HG03460 (cell line): ENCODE data around the gene ADAMTS15.

ENCODE experiments used
- ATAC-seq: cut with Tn5 transposase; IDR thresholded peaks from one replicate; pipeline ENCODE4 v1.9.1; 2021; ENCODE audit not compliant: unreplicated experiment

ADAMTS15 gene

DNA sequence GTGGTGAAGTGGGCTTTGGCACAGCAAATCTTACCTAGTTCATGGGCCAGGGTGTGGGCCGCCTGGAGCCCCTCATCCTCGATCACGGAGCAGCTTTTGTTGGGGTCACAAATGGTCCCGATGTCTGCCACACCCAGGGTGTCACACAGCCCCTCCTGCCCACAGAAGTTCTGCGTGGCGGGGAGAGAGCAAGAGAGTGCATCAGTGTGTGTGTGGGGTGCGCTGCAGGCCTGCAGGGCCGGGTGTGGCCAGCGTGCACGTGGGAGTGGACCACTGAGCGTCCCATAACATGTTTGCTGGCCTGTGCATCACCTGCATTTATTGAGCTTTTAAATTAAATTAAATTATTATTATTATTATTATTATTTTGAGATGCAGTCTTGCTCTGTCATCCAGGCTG lies 31.5 kb upstream of the ADAMTS15 start:
- ATAC-seq = no peak

DNA sequence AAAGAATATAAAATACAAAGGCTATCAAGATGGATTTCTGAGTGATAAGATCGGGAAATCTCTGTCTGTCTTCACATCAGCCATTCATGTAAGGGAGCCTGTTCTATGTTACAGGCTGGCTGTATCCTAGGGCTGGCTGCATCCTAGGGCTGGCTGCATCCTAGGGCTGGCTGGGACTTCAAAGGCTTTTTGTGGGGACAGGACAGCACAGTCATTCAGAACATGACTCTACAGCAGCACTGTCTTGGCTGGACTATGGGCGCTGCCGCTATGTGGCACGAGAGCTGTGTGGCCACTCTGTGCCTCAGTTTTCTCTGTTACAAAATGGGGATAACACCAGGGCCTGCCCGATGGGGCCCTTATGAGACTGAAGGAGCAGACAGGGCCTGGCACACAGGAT lies 30.2 kb upstream of the ADAMTS15 start:
- ATAC-seq = no peak

DNA sequence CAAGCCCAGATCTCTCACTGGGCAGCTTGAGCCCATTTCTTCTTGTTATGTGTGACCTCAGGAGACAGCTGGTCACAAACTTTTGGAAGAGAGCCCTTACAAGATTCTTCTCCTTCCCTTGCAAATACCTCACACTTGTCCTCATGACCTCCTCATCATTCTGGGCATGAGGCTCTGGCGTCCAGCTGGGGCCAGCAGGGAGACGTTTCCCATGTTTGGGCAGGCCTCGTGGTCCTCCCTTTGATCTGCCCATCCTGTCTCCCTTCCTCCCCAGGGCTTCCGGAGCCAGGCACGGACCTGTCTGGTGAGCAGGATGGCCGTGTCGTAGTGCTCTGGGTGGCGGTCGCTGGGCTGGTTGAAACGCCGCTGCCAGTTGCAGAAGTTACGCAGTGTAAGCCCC lies 29.7 kb upstream of the ADAMTS15 start:
- no peak for ATAC-seq

DNA sequence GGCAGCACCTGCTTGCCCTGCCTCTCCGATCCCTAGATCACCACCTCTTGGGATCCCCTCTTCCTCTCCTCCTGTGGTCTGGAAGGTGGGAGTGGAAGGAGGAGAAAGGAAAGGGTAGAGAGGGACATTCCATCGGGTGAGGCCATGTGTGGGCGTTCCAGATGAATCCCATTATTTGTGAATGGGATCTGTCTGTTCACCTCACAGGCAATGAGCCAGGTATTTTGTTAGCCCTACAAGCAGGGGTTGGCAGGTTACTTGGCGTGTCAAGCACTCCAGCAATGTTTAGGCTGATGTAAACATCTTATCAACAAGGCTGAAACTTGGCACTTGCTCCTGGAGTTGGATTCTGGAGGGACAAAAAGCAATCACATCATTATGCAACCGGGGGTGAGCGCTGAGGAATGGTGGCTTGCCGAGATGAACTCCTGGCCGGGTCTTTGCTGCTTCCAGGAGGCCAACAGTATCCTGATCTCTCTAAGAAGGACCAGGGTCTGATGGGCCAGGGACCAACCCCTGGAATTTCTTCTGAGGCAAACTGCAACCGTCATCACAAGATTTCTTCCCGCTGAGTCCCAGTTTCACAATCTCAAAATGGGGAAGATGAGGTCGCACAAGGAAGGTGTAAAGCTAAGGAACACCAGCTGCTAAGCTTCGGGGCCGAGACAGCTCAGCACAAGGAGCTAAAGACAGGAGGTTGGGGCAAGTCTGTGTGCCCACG lies 27.8 kb upstream of the ADAMTS15 start:
- ATAC-seq = no peak

DNA sequence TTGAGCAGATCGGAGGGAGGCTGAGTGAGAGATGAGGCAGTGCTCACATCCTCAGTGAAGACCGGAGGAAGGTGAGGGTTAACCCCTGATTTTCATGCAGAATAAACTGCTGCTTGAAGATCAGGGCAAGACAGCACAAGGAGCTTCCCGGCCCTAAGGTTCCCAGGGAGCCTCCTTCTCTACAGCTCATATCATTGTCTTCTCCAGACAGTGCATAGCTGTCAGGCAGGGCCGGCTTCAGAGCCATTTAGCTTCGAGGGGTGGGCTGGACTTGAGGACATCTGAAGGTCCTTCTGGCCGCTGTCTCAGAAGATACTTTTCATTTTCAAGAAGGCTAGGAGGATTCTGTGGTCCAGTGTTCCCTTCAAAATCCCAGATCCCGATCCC lies 27.3 kb upstream of the ADAMTS15 start:
- no peak for ATAC-seq

DNA sequence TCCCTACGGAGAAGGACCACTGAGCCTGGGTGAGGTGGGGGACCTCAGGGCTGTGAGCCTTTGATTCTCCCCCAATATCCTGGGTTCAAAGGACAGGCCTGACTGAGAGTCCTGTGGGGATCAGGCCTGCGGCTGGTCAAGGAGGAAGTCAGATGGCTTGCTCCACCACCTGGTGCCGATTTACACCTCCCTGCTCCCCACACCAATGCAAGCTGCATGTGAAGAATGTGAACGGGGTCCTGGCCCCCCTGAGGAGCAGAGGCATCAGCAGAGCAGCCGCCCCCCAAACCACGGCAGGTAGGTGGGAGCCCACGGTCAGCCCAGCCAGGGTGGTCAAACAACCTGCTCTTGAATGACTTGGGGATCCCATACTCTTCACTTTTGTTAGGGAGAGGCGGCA lies 26.7 kb upstream of the ADAMTS15 start:
- ATAC-seq = no peak

DNA sequence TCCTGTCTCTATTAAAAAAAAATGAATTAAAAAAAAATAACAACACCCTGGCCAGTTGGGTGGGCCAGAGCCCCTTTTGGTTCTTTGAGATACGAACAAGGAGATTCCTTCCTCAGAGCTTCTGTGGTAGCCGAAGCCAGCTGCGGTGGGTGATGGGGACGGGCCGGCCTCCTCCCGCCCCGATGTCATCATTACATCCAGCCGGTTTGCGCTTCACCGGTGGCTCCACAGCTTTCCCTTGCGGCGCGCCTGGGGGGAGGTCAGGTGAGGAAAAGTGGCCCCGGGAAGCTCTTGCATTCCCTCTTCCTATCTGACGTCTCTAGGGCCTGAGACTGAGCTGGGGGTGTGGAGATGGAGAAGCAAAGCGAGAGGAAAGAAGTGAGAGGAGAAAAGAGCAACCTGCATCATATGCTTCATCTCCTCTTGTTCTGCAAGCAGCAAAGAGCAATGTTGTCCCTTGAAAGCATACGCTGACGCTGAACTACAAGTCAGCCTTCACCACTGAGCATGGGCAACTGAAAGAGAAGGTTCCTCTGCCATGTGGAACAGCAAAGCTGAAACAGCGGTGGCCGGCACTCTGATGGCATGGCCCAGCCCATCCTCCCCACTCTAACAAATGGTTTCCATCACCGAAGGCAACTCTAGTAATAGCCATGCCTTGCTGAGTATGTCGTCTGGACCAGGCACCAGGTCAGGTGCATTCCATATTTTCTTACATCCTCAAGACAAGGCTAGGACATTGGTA lies 26.0 kb upstream of the ADAMTS15 start:
- ATAC-seq = no peak

DNA sequence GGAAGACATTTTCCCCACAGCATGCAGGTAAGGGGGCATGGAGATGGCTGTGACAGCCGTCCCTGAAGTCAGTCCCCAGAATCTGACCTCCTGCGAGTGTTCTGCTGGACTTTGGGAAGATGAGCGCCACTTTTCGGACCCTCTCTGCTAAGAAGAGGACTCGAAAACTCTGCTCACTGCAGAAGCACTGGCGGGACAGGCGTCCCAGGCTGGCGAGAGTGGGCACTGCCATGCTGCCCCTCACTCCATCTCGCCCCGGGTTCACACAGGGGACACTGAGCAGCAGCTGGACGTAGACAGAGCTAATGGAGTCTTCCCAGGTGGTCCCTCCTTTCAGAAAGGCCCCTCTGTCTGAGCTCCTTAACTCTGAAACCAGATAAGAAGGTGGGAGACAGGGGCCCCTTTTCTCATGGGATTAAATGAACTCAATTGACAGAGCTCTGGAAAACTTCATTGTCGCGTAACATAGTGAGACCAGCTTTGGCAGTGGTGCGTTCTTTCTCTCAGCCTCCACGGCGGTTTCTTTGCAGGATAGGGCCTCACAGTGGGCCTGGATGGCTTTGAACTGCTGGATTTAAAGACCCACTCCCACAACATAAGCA lies 24.8 kb upstream of the ADAMTS15 start:
- no peak for ATAC-seq

DNA sequence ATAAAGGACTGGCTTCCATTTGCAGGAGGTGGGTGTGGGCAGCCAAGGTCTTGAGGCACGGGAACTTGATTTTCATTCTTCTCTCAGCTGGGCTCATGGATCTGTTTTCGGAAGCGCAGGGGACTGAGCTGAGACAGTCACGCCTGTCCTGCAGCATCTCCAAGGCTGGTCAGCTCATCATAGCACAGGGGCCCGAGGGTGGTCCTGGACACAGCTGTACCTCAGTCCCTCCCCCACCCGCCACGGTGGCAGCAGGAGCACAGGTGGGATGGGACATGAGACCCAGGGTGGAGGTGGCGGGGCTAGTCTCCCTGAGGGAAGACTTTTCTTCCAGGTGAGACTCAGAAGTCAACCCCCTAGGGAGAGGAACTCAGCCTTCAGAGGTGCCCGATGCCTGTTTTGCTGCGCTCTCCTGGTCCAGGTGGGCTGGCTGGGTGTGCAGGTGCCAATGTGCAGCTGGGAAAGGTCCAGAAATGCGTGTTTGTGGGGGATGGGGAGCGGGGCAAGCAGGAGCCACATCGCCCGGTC lies 23.8 kb upstream of the ADAMTS15 start:
- no peak for ATAC-seq

DNA sequence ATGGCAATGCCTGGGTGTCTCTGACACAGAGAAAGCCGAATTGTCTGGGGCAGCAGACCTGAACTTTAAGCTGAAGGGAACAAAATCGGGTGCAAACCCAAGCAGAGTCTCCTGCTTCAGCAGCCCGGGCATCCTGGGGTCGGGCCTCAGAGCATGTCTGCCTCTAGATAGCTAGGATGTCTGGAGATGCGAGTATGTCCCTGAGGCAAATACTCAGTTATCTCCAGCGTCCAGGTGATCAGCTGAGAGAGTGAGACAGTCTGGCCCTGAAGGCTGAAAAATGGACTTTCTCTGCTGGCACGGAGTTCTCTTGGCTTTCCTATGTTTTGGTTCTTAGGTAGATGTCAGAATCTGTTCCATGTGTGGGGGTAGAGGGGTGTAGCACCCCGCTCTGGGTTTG lies 23.3 kb upstream of the ADAMTS15 start:
- ATAC-seq = no peak

DNA sequence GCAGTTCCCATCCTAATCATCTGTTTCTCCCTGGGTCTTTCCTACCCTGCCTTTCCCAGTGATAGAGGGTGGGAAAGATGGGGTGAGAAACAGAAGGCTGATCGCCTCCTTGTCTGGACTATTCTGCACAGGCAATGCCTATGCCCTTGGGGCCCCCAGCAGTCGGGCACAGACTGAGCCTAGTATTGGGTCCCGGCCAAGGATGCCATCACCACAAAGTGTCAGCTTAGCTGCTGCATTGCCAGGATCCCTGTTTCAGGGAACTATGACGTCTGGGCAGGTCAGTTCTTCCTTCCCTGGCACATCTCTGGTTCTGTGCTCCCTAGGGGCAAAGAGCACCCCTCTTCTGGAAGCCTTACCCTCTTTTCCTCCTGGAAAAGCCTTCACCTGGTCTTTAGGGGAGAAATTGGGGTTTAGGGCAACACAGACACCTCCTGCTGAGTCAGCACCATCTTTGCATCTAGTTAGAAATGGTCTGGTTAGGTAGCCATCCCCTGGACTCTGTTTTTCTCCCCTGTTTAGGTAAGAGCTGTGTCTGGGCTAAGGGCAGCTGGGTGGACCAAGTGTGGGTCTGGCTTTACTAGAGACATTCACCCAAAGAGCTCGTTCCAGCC lies 22.1 kb upstream of the ADAMTS15 start:
- ATAC-seq = no peak

DNA sequence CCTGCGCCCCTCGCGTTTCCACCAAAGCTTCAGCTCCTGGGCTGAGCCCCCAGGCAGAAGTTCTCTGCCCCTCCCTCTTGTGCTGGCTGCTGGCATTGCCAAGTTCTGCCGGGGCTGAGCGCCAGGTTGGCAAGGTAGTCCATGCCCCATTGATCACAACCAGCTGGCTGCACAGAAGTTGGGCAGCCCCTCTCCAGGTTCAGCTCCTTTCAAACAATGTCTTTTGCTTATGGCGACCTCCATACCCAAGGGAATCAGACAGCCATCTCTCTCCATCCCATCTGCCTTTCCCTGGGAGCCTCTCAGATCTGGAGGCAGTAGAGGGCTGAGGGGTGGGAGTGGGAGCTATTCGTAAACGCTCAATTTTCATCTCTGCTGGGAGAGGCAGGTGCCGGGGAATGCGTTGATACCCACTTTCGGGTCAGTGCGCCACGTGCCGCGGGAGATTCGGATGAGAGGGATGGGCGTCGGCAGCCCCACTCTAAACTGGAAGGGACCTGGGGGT lies 21.6 kb upstream of the ADAMTS15 start:
- no peak for ATAC-seq

DNA sequence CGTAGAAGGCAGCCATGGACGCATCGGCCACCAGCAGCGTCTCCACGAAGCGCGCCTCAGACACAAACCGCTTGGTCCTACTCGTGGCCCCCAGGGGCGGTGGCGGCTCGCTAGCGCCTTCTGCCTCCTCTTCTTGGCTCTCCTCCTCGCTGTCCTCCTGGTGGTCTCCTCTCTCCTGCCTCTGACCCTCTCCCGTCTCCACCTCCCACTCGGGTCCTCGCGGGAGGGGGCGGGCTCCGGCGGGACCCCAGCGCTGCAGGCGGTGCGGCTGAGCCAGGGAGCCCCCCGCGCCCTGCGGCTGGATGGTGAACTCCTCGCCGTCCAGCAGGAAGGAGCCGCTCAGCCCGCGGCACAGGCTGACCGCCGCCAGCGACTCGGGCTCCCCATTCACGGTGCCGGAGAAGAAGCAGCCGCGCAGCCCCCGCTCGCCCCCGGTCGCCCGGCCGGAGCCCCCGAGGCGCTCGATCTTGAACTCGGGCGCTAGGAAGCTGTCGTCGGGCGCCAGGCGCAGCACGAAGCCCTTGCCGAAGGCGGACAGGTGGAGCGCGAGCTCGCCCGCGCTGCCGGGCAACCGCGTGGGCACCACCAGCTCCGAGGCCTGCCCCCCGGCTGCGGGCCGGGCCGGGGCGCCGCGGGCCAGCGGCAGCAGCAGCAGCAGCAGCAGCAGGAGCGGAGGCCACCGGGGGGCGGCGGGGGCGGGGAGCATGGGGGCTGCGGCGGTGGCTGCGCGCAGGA lies 20.7 kb upstream of the ADAMTS15 start:
- no peak for ATAC-seq

DNA sequence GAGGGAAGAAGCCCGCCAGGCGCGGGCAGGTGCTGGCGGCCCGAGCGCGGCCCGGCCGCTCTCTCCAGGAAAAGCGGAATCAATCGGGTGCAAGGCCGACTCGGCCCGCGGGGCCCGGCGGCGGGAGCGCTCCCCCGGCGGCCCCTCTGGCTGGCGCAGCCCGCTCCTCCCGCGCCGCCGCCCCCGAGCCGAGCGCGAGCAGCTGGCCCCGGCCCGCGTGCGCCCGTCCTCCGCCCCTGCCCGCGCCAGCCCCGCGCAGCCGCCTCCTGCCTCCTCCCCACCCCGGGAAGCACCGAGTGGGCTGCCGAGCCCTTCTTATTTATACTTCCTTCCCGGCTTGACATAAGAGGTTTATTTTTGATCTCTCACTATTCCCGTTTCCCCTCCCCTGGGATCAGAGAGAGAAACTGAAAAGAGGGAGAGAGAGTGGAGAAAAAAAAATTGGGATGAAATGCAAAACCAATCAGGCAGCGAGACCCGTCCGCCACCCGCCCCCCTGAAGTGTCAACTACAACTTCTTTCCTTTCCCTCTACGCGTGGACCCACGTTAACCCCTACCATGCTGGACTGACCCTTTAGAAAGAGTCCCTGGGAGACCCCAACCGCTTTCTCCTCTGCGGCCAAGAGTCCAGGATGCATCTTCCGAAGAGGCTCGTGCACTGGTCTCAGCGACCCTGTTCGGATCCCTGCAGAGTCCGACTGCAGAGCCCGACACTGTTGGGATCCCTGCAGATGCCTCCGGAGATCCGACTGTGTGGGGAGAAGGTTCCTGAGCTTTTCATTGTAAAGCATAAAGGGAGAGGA lies 19.9 kb upstream of the ADAMTS15 start, which contains the start of gene ADAMTS8:
Gene ADAMTS8 (minus strand): TSS at position 294 of the 804 bp plus-strand sequence. CDS start 323 bp downstream, outside the sequence.
- no peak for ATAC-seq

DNA sequence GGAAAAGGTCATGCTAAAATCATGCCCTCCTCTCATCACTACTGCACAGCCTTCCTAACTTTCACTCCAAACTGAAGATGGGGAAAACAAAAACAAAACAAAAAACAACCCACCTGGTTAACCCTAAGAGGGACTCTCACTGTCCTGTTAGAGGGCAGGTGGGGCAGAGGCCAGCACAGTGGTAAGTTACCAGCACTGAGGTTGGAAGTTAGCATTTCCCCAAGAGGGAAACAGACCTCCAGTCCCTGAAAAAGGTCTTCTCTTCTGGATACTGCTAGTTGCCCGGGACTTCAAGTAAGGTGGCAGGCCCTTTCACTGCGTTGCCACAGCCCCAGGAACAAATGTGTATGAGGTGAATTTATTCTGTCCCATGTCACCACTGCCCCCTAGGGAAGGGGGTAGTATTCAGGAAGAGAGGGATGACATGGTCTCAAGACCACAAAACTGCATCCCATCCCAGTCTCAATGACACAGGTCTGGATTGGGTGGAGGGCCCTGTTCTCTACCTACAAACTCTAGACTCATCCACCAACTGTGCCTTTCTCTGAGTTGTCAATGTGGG lies 19.2 kb upstream of the ADAMTS15 start:
- no peak for ATAC-seq

DNA sequence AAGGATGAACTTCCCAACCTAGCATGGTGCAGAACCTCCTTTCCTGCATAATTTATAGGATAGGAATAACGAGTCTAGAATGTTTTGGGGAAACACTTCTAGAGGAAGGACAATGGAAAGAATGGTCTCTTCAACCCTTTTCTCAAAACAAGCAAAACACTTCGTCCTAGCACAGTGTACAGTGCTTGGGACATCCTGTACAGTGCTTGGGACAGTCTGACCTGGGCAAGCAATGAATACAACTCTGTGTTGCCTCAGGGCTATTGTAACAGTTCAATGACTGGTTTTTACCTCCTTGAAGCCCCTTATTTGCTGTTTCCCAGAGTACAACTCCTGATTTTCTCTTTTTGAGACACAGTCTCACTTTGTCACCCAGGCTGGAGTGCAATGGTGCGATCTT lies 18.5 kb upstream of the ADAMTS15 start:
- ATAC-seq = no peak

DNA sequence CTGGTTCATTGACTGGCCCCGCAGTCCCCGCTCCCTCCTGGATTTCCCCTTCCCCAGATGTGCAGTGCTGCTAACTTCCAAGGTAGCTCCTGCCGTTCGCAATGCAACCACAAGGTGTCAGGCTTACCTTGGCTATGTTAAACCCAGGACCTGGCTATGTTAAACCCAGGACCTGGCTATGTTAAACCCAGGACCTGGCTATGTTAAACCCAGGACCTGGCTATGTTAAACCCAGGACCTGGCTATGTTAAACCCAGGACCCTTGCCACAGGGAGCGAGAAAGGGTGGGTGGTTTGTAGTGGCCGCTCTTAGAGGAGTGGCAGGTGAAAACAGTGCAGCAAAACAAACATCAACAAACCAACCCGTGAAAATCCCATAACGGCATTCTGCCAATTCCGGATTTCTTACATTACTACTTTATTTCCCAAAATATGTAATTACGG lies 17.1 kb upstream of the ADAMTS15 start:
- peak; percentile 60 for ATAC-seq

DNA sequence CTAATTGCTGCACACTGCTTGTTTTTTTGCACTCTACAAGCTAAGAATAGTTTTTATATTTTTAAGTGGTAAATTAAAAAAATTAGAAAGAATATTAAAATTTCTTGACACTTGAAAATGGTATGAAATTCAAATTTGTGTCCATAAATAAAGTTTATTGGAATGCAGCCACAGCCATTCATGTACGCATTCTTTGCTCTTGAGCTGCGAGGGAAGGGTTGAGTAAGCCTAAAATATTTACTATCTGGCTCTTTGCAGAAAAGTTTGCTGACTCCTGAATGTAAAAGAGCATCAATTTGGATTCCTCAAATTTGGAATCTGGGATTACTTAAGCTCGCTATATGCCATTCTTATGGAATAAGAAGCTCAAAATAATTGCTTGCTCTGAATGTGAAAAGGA lies 16.6 kb upstream of the ADAMTS15 start:
- ATAC-seq = no peak

DNA sequence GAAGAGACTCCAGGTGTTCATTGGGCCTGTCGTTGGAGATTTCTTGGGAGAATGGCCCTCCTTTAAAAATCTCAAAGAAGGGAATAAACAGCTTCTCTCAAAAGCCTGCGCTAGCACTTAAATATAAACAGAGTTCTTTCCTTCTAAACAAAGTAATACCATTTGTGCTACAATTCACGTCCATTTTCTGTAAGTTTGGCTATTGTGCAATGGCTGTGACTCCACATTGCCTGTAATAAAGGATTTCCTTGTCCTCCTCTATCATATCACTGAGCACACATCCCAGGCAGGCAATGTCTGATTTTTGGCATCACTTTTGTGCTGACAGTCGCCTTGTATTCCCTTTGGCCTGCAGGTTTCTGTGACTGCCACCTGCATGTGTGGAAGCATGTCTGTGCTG lies 15.1 kb upstream of the ADAMTS15 start:
- ATAC-seq = no peak
